ENCODE results near the gene RHO. TPM values are rescaled to one million over a fixed set of nuclear protein-coding genes. Genes with fewer than 3 reads are reported as not detected.
"Not testable (repeated sequence)": the region's sequence is repeated elsewhere in the genome, so short reads cannot be mapped to it uniquely, and the experiment has no call there.

The RHO gene
- total RNA-seq, 1 donor from 2014 or later: not detected

- DNase-seq (ENCODE audit: low spot score); intact Hi-C loops (cut with DNase I): not testable (repeated sequence)
Measured at GRCh38 chr3:129497876-129498275, 30.6 kb upstream of the RHO start.

- intact Hi-C loops (cut with DNase I); DNase-seq (ENCODE audit: low spot score): not testable (repeated sequence)
Measured at GRCh38 chr3:129498603-129499488, 29.6 kb upstream of the RHO start.

GRCh38 chr3:129499604-129500333, 28.7 kb upstream of the RHO start:
- DNase-seq (ENCODE audit: low spot score): not testable (repeated sequence)
- intact Hi-C loops (cut with DNase I): loop anchor here (5.0 kb wide), 1 partner anchor 63 kb away; no protein-coding TSS in a partner anchor

- intact Hi-C loops (cut with DNase I): loop anchor here (5.0 kb wide), 1 partner anchor 62 kb away; no protein-coding TSS in a partner anchor
- no peak for DNase-seq (ENCODE audit: low spot score)
Measured at GRCh38 chr3:129500334-129500658, 28.1 kb upstream of the RHO start.

GRCh38 chr3:129501630-129502029, 26.8 kb upstream of the RHO start:
- no peak for DNase-seq (ENCODE audit: low spot score)
- intact Hi-C loops (cut with DNase I): loop anchor here (5.0 kb wide), 1 partner anchor 61 kb away; no protein-coding TSS in a partner anchor

- intact Hi-C loops (cut with DNase I): loop anchor here (5.0 kb wide), 1 partner anchor 59 kb away; no protein-coding TSS in a partner anchor
- DNase-seq (ENCODE audit: low spot score): no peak
Measured at GRCh38 chr3:129502641-129503408, 25.6 kb upstream of the RHO start.

- intact Hi-C loops (cut with DNase I): loop anchor here (1.0 to 5.0 kb wide), 2 partner anchors 34 to 59 kb away; no protein-coding TSS in a partner anchor
- DNase-seq (ENCODE audit: low spot score): no peak
Measured at GRCh38 chr3:129503471-129504291, 24.8 kb upstream of the RHO start.

GRCh38 chr3:129504471-129505100, 23.9 kb upstream of the RHO start:
- intact Hi-C loops (cut with DNase I): loop anchor here (1.0 to 5.0 kb wide), 2 partner anchors 35 to 58 kb away; no protein-coding TSS in a partner anchor
- no peak for DNase-seq (ENCODE audit: low spot score)

GRCh38 chr3:129505341-129505740, 23.1 kb upstream of the RHO start:
- intact Hi-C loops (cut with DNase I): no loop called here
- DNase-seq (ENCODE audit: low spot score): no peak

- DNase-seq (ENCODE audit: low spot score): no peak
- intact Hi-C loops (cut with DNase I): no loop called here
Measured at GRCh38 chr3:129506231-129506742, 22.2 kb upstream of the RHO start.

- intact Hi-C loops (cut with DNase I): no loop called here
- DNase-seq (ENCODE audit: low spot score): no peak
Measured at GRCh38 chr3:129507181-129507831, 21.1 kb upstream of the RHO start.

GRCh38 chr3:129512595-129512994, 15.8 kb upstream of the RHO start:
- intact Hi-C loops (cut with DNase I): no loop called here
- no peak for DNase-seq (ENCODE audit: low spot score)

GRCh38 chr3:129513705-129514104, 14.7 kb upstream of the RHO start:
- intact Hi-C loops (cut with DNase I): no loop called here
- DNase-seq (ENCODE audit: low spot score): no peak

- intact Hi-C loops (cut with DNase I): no loop called here
- DNase-seq (ENCODE audit: low spot score): no peak
Measured at GRCh38 chr3:129514110-129514509, 14.3 kb upstream of the RHO start.

GRCh38 chr3:129514563-129514962, 13.9 kb upstream of the RHO start:
- DNase-seq (ENCODE audit: low spot score): no peak
- intact Hi-C loops (cut with DNase I): no loop called here

GRCh38 chr3:129515108-129515820, 13.2 kb upstream of the RHO start:
- intact Hi-C loops (cut with DNase I); DNase-seq (ENCODE audit: low spot score): not testable (repeated sequence)

- DNase-seq (ENCODE audit: low spot score); intact Hi-C loops (cut with DNase I): not testable (repeated sequence)
Measured at GRCh38 chr3:129515821-129516432, 12.5 kb upstream of the RHO start.

Data from cardiac septum (tissue), 1 donor.